Muscle layer of duodenum (tissue), 2 donors: ENCODE results near the gene RDH8.

Source experiments
- H3K27ac ChIP-seq: one replicate; pipeline ENCODE4 v1.7.0; 2013; ENCODE audit warnings: mild to moderate bottlenecking, low read length
- H3K27me3 ChIP-seq: one replicate; pipeline ENCODE4 v1.7.0; 2013; ENCODE audit warnings: low read depth, mild to moderate bottlenecking, control low read depth, low read length
- H3K36me3 ChIP-seq, 2 donors: one replicate each; pipeline ENCODE4 v1.7.0; 2013; ENCODE audit warnings: low read length in 2 of 2, control low read depth in 1 of 2, mild to moderate bottlenecking in 1 of 2; ENCODE audit not compliant: insufficient read depth in 2 of 2, control insufficient read depth in 1 of 2
- H3K4me1 ChIP-seq, 2 donors: one replicate each; pipeline ENCODE4 v1.7.0; 2013; ENCODE audit warnings: low read length in 2 of 2, mild to moderate bottlenecking in 2 of 2, control low read depth in 1 of 2, moderate library complexity in 1 of 2; ENCODE audit not compliant: insufficient read depth in 2 of 2, control insufficient read depth in 1 of 2
- H3K4me3 ChIP-seq, 2 donors: one replicate each; pipeline ENCODE4 v1.7.0; 2013; ENCODE audit warnings: low read length in 2 of 2, low read depth in 1 of 2, mild to moderate bottlenecking in 1 of 2
- H3K9me3 ChIP-seq, 2 donors: one replicate each; pipeline ENCODE4 v1.7.0; 2013; ENCODE audit warnings: low read length in 2 of 2, control low read depth in 1 of 2, mild to moderate bottlenecking in 1 of 2; ENCODE audit not compliant: control insufficient read depth in 1 of 2
- donor health status: healthy.

Gene RDH8

GRCh38 chr19:10043286-10043927 lies 30.1 kb downstream of the RDH8 start:
- peaks cover 21 to 61% of the 10 kb centered on the region in 2 donors for H3K9me3 ChIP-seq
- no peak overlapping the region for H3K27ac ChIP-seq
- H3K27me3 ChIP-seq = no peaks in the 10 kb centered on the region
- no peaks in the 10 kb centered on the region for H3K4me1 ChIP-seq
- peak overlapping the region in 1 of 2 donors; percentile 13 for H3K4me3 ChIP-seq
- no peaks in the 10 kb centered on the region for H3K36me3 ChIP-seq

- H3K4me1 ChIP-seq = no peaks in the 10 kb centered on the region
Measured at GRCh38 chr19:10044390-10044789, 31.1 kb downstream of the RDH8 start.

GRCh38 chr19:10045371-10045770 lies 32.1 kb downstream of the RDH8 start:
- Histone ChIP-seq H3K4me1 (no peaks in the 10 kb centered on the region), H3K9me3 (peaks cover 21 to 61% of the 10 kb centered on the region in 2 donors), H3K4me3 (peak overlapping the region in 1 of 2 donors; percentile 0), H3K36me3 (no peaks in the 10 kb centered on the region), H3K27ac (no peak overlapping the region), H3K27me3 (no peaks in the 10 kb centered on the region)

More at GRCh38 chr19:10044390-10044789, 31.1 kb downstream of the RDH8 start:
- no peaks in the 10 kb centered on the region for H3K27me3 ChIP-seq
- H3K36me3 ChIP-seq = no peaks in the 10 kb centered on the region
- H3K4me3 ChIP-seq = peak overlapping the region in 1 of 2 donors; percentile 13
- H3K27ac ChIP-seq = no peak overlapping the region
- peaks cover 21 to 61% of the 10 kb centered on the region in 2 donors for H3K9me3 ChIP-seq

GRCh38 chr19:10049626-10050025 lies 36.3 kb downstream of the RDH8 start:
- Histone ChIP-seq H3K36me3 (no peaks in the 10 kb centered on the region), H3K27ac (no peak overlapping the region), H3K27me3 (no peaks in the 10 kb centered on the region), H3K9me3 (peaks cover 7 to 25% of the 10 kb centered on the region in 2 donors), H3K4me3 (no peak overlapping the region), H3K4me1 (no peaks in the 10 kb centered on the region)

- Histone ChIP-seq H3K27me3 (no peaks in the 10 kb centered on the region), H3K36me3 (no peaks in the 10 kb centered on the region), H3K4me1 (no peaks in the 10 kb centered on the region), H3K9me3 (no peaks in the 10 kb centered on the region), H3K4me3 (no peak overlapping the region), H3K27ac (no peak overlapping the region)
Measured at GRCh38 chr19:10052602-10053360, 39.5 kb downstream of the RDH8 start.

GRCh38 chr19:10061717-10062310 lies 48.5 kb downstream of the RDH8 start:
- Histone ChIP-seq H3K9me3 (no peaks in the 10 kb centered on the region), H3K27me3 (peaks cover 5% of the 10 kb centered on the region), H3K4me3 (no peak overlapping the region), H3K4me1 (no peaks in the 10 kb centered on the region), H3K27ac (no peak overlapping the region), H3K36me3 (no peaks in the 10 kb centered on the region)

GRCh38 chr19:10068205-10068604 lies 54.9 kb downstream of the RDH8 start:
- no peaks in the 10 kb centered on the region for H3K27me3 ChIP-seq
- H3K27ac ChIP-seq = no peak overlapping the region

GRCh38 chr19:10069046-10069445 lies 55.8 kb downstream of the RDH8 start:
- no peak overlapping the region for H3K27ac ChIP-seq
- H3K27me3 ChIP-seq = no peaks in the 10 kb centered on the region
- H3K4me1 ChIP-seq = no peaks in the 10 kb centered on the region
- H3K4me3 ChIP-seq = no peak overlapping the region
- no peaks in the 10 kb centered on the region for H3K36me3 ChIP-seq
- H3K9me3 ChIP-seq = peaks cover 2 to 3% of the 10 kb centered on the region in 2 donors

More at GRCh38 chr19:10068205-10068604, 54.9 kb downstream of the RDH8 start:
- Histone ChIP-seq H3K9me3 (no peaks in the 10 kb centered on the region), H3K4me1 (no peaks in the 10 kb centered on the region), H3K4me3 (no peak overlapping the region), H3K36me3 (no peaks in the 10 kb centered on the region)

- Histone ChIP-seq H3K36me3 (no peaks in the 10 kb centered on the region), H3K4me1 (no peaks in the 10 kb centered on the region), H3K27ac (no peak overlapping the region), H3K27me3 (no peaks in the 10 kb centered on the region), H3K4me3 (no peak overlapping the region), H3K9me3 (peaks cover 5% of the 10 kb centered on the region in 2 donors)
Measured at GRCh38 chr19:10070730-10071446, 57.6 kb downstream of the RDH8 start.
